HepG2 (cell line): ENCODE measurements around the gene ZNF302. TPM values are rescaled to one million over a fixed set of nuclear protein-coding genes. Genes with fewer than 3 reads are reported as not detected.

Experiments
- ATAC-seq: fragments of 200-7000 bp; cut with Tn5 transposase; 3 replicates; pipeline ENCODE4 v1.9.1; 2020; ENCODE audit warnings: mild to moderate bottlenecking, moderate library complexity
- Bru-seq: library from RNA; stranded (reverse); fragments of 400-500 nt; gene quantifications from one replicate; lab custom pipeline; 2021; lab: Mats Ljungman, UMichigan
- BruChase-seq, 2 experiments: library from RNA; stranded (reverse); fragments of 400-500 nt; gene quantifications; one replicate each; lab custom pipeline; 2021; lab: Mats Ljungman, UMichigan
- BruUV-seq: library from RNA; stranded (reverse); fragments of 400-500 nt; replicated peaks from 2 replicates; lab custom pipeline; 2021; lab: Mats Ljungman, UMichigan
- CTCF ChIA-PET: fragments of 300-600 bp; formaldehyde crosslinking; extraction: SDS; loops from one replicate; lab custom pipeline; 2021; ENCODE audit warnings: low total read pairs, inconsistent platforms, low intra/inter-chr PET ratio; lab: Yijun Ruan, JAX
- POLR2A ChIA-PET: fragments of 350-600 bp; sonication (Branson Sonifier 250); formaldehyde crosslinking; loops from one replicate; lab custom pipeline; 2020; ENCODE audit warnings: antibody characterized with exemption, inconsistent platforms; lab: Yijun Ruan, JAX
- DNase-seq: peaks from one replicate; pipeline ENCODE4 v3.0.0-alpha.2; 2015; ENCODE audit warnings: low spot score
- FAIRE-seq: peaks from 3 replicates; lab custom pipeline; 2011; peaks lifted over from hg19 to GRCh38; lab: Jason Lieb, UNC
- H2AFZ ChIP-seq: one replicate; pipeline ENCODE4 v1.6.1; 2011; ENCODE audit warnings: low read length, inconsistent platforms
- H3K27ac ChIP-seq: fragments of 300-600 bp; 3 replicates; pipeline ENCODE4 v1.8.0; 2011; ENCODE audit warnings: mixed run types, mild to moderate bottlenecking, mixed read lengths, low read length, inconsistent platforms; ENCODE audit not compliant: insufficient read depth; ENCODE audit errors: extremely low read length
- H3K27me3 ChIP-seq, 2 experiments: fragments of 200-600 bp in 1 of 2; 2 replicates in 1 of 2; 3 replicates in 1 of 2; pipeline versions ENCODE4 v1.6.0 to v1.8.0; 2011; ENCODE audit warnings: low read length in 2 of 2, mild to moderate bottlenecking in 2 of 2, moderate library complexity in 2 of 2, inconsistent platforms in 1 of 2; ENCODE audit not compliant: insufficient read depth in 2 of 2, control insufficient read depth in 1 of 2
- H3K36me3 ChIP-seq, 2 experiments: fragments of 200-600 bp in 1 of 2; replicated peaks in 1 of 2; 2 replicates in 1 of 2; 3 replicates in 1 of 2; pipeline versions ENCODE4 v1.5.1 to v1.8.0; 2011; ENCODE audit warnings: low read length in 2 of 2, inconsistent platforms in 1 of 2; ENCODE audit not compliant: insufficient read depth in 2 of 2, control insufficient read depth in 1 of 2
- H3K4me1 ChIP-seq: 2 replicates; pipeline ENCODE4 v1.5.1; 2012; ENCODE audit warnings: low read length, inconsistent platforms; ENCODE audit not compliant: insufficient read depth
- H3K4me2 ChIP-seq: 2 replicates; pipeline ENCODE4 v1.6.0; 2011; ENCODE audit warnings: low read depth, low read length, inconsistent platforms
- H3K4me3 ChIP-seq, 3 experiments: fragments of 200-600 bp in 1 of 3; sonication (generic), shearing (Covaris generic) in 1 of 3; replicated peaks in 1 of 3; 2 replicates each; pipeline ENCODE4 v1.5.1; 2011 to 2016; ENCODE audit warnings: low read length in 3 of 3, inconsistent platforms in 2 of 3, low read depth in 2 of 3, mild to moderate bottlenecking in 2 of 3, control low read depth in 1 of 3, mixed read lengths in 1 of 3; ENCODE audit not compliant: insufficient read depth in 1 of 3
- H3K79me2 ChIP-seq: one replicate; pipeline ENCODE4 v1.6.1; 2011; ENCODE audit warnings: low read length, inconsistent platforms; ENCODE audit not compliant: insufficient read depth
- H3K9ac ChIP-seq: 2 replicates; pipeline ENCODE4 v1.6.0; 2011; ENCODE audit warnings: mild to moderate bottlenecking, low read depth, low read length, inconsistent platforms; ENCODE audit not compliant: insufficient read depth
- H3K9me3 ChIP-seq: 2 replicates; pipeline ENCODE4 v1.5.1; 2012; ENCODE audit warnings: mild to moderate bottlenecking, low read length
- H4K20me1 ChIP-seq: 2 replicates; pipeline ENCODE4 v1.6.0; 2011; ENCODE audit warnings: inconsistent platforms, mild to moderate bottlenecking, low read length, moderate library complexity; ENCODE audit not compliant: insufficient read depth
- ATF7 ChIP-seq, 2 experiments: fragments of 450-650 bp in 1 of 2; sonication (generic) in 1 of 2; formaldehyde crosslinking in 1 of 2; IDR thresholded peaks; 2 replicates each; pipeline versions ENCODE4 v1.4.0 to v1.6.1; 2016 to 2020; ENCODE audit warnings: antibody characterized with exemption in 1 of 2, mild to moderate bottlenecking in 1 of 2, missing genetic modification reagents in 1 of 2
- HNRNPL ChIP-seq: fragments of 200-400 bp; formaldehyde crosslinking; IDR thresholded peaks from 2 replicates; pipeline ENCODE4 v1.6.1; 2017; ENCODE audit warnings: mild to moderate bottlenecking, low read depth, low read length
- SMAD3 ChIP-seq: sonication (generic); formaldehyde crosslinking; IDR thresholded peaks from 2 replicates; pipeline ENCODE4 v1.4.0; 2020; ENCODE audit warnings: missing genetic modification reagents
- ZFP37 ChIP-seq: sonication (generic); formaldehyde crosslinking; IDR thresholded peaks from 2 replicates; pipeline ENCODE4 v1.4.0; 2020; ENCODE audit warnings: missing genetic modification reagents, borderline replicate concordance
- ZIK1 ChIP-seq: sonication (generic); formaldehyde crosslinking; IDR thresholded peaks from 2 replicates; pipeline ENCODE4 v1.5.0; 2020; ENCODE audit warnings: mild to moderate bottlenecking, low read depth, missing genetic modification reagents, borderline replicate concordance
- ZNF251 ChIP-seq: sonication (generic); formaldehyde crosslinking; IDR thresholded peaks from 2 replicates; pipeline ENCODE4 v1.9.0; 2021; ENCODE audit warnings: mild to moderate bottlenecking, missing genetic modification reagents
- ZNF547 ChIP-seq: sonication (generic); formaldehyde crosslinking; IDR thresholded peaks from 2 replicates; pipeline ENCODE4 v1.5.1; 2020; ENCODE audit warnings: mild to moderate bottlenecking, missing genetic modification reagents
- ZNF75D ChIP-seq: sonication (generic); formaldehyde crosslinking; IDR thresholded peaks from 2 replicates; pipeline ENCODE4 v1.8.1; 2023; ENCODE audit warnings: missing genetic modification reagents, mild to moderate bottlenecking, borderline replicate concordance
- WGBS: methylation state at CpG from one replicate; pipeline ENCODE4 v1.1.6; 2017; ENCODE audit warnings: low lambda C conversion rate; 5-methylcytosine and 5-hydroxymethylcytosine counted together
- in situ Hi-C: cut with HindIII; loops from 2 replicates; pipeline ENCODE4 v1.10.0; 2017; ENCODE audit warnings: low pct_unique_long_range_greater_than_20kb; ENCODE audit not compliant: extremely low pct_ligation_motif_present
- intact Hi-C: fragments of 100-400 bp; cut with micrococcal nuclease; formaldehyde crosslinking; loops from one replicate; pipeline ENCODE4 v1.10.0; 2022; ENCODE audit not compliant: unreplicated experiment
- long read RNA-seq, 2 experiments: library from RNA in 1 of 2; library from polyadenylated mRNA in 1 of 2; stranded (forward) in 1 of 2; unstranded in 1 of 2; transcript quantifications; one replicate each; pipeline ENCODE4 v2.0.0, GENCODE V29; 2019 to 2022
- polyA minus RNA-seq, 3 experiments: library from RNA; depleted of rRNA, polyadenylated mRNA; stranded (reverse); fragments of >200 nt; gene quantifications; 2 replicates each; pipeline ENCODE4 v1.2.3, GENCODE V29; 2011; ENCODE audit warnings: low replicate concordance in 1 of 3
- polyA plus RNA-seq, 8 experiments: library from polyadenylated mRNA; depleted of rRNA in 3 of 8; stranded (reverse) in 7 of 8; unstranded in 1 of 8; fragments of >200 nt; fragmentation: Illumina TruSeq in 4 of 8; extraction: Trizol in 4 of 8; gene quantifications; 2 replicates each; pipeline versions ENCODE4 v1.2.1 to v1.2.3, GENCODE V29; 2011 to 2016; ENCODE audit warnings: low read depth in 4 of 8, missing spikeins in 1 of 8, mixed read lengths in 1 of 8; ENCODE audit not compliant: insufficient read depth in 1 of 8
- total RNA-seq, 5 experiments: library from RNA; depleted of rRNA; stranded (reverse); fragments of >200 nt; fragmentation: Illumina TruSeq; extraction: Trizol; gene quantifications; 2 replicates each; pipeline ENCODE4 v1.2.3, GENCODE V29; 2016; ENCODE audit warnings: low read depth in 1 of 5
- TF ChIP-seq, protein P1 (sequence below): sonication (generic); formaldehyde crosslinking; IDR thresholded peaks from 2 replicates; pipeline ENCODE4 v1.5.0; 2020; ENCODE audit warnings: mild to moderate bottlenecking, missing genetic modification reagents
- TF ChIP-seq, protein P2 (sequence below): sonication (generic); formaldehyde crosslinking; IDR thresholded peaks from 2 replicates; pipeline ENCODE4 v1.5.0; 2020; ENCODE audit warnings: missing genetic modification reagents
- TF ChIP-seq, protein P3 (sequence below): sonication (generic); formaldehyde crosslinking; conservative IDR thresholded peaks from 2 replicates; pipeline ENCODE4 v1.4.0; 2020; ENCODE audit warnings: missing genetic modification reagents
- TF ChIP-seq, protein P4 (sequence below): sonication (generic); formaldehyde crosslinking; IDR thresholded peaks from 2 replicates; pipeline ENCODE4 v1.5.1; 2020; ENCODE audit warnings: mild to moderate bottlenecking, missing genetic modification reagents, moderate library complexity

The ZNF302 gene
- total RNA-seq (2016; rRNA removed; fragmentation: Illumina TruSeq; extraction: Trizol), result not detected in 2 replicates
- not detected in 2 replicates for total RNA-seq (2016; cell fraction: cytosol; rRNA removed; fragmentation: Illumina TruSeq; extraction: Trizol; ENCODE audit: low read depth)
- not detected in 2 replicates for total RNA-seq (2016; cell fraction: insoluble cytoplasmic fraction; rRNA removed; fragmentation: Illumina TruSeq; extraction: Trizol)
- not detected in 2 replicates for total RNA-seq (2016; cell fraction: membrane; rRNA removed; fragmentation: Illumina TruSeq; extraction: Trizol)
- not detected in 2 replicates for total RNA-seq (2016; cell fraction: nucleus; rRNA removed; fragmentation: Illumina TruSeq; extraction: Trizol)
- polyA plus RNA-seq (2011; rRNA removed), result not detected in 2 replicates
- polyA plus RNA-seq (2011; cell fraction: cytosol; rRNA removed), result not detected in 2 replicates
- not detected in 2 replicates for polyA plus RNA-seq (2011; cell fraction: nucleus; rRNA removed)
- not detected in 2 replicates for polyA plus RNA-seq (2012)
- not detected in 2 replicates for polyA plus RNA-seq (2016; cell fraction: cytosol; fragmentation: Illumina TruSeq; extraction: Trizol; ENCODE audit: low read depth)
- polyA plus RNA-seq (2016; cell fraction: insoluble cytoplasmic fraction; fragmentation: Illumina TruSeq; extraction: Trizol; ENCODE audit: low read depth), result not detected in 2 replicates
- polyA plus RNA-seq (2016; cell fraction: membrane; fragmentation: Illumina TruSeq; extraction: Trizol; ENCODE audit: low read depth), result not detected in 2 replicates
- polyA plus RNA-seq (2016; cell fraction: nucleus; fragmentation: Illumina TruSeq; extraction: Trizol; ENCODE audit: insufficient read depth, low read depth), result not detected in 2 replicates
- 18.5 TPM in 1 of 2 replicates, not detected in the other for polyA minus RNA-seq (2011; rRNA and poly(A)+ RNA removed; ENCODE audit: low replicate concordance)
- not detected in 2 replicates for polyA minus RNA-seq (2011; cell fraction: cytosol; rRNA and poly(A)+ RNA removed)
- polyA minus RNA-seq (2011; cell fraction: nucleus; rRNA and poly(A)+ RNA removed), result not detected in 2 replicates
- percentile 15 among the genes with signal in this experiment for Bru-seq, nascent RNA
- BruChase-seq, experiment 1, labeled RNA remaining after a 6-hour chase, result percentile 24 among the genes with signal in this experiment
- percentile 20 among the genes with signal in this experiment for BruChase-seq, experiment 2, labeled RNA remaining after a 2-hour chase
- long read RNA-seq, experiment 1, result 0 reads
- long read RNA-seq, experiment 2, result 0 reads

DNA sequence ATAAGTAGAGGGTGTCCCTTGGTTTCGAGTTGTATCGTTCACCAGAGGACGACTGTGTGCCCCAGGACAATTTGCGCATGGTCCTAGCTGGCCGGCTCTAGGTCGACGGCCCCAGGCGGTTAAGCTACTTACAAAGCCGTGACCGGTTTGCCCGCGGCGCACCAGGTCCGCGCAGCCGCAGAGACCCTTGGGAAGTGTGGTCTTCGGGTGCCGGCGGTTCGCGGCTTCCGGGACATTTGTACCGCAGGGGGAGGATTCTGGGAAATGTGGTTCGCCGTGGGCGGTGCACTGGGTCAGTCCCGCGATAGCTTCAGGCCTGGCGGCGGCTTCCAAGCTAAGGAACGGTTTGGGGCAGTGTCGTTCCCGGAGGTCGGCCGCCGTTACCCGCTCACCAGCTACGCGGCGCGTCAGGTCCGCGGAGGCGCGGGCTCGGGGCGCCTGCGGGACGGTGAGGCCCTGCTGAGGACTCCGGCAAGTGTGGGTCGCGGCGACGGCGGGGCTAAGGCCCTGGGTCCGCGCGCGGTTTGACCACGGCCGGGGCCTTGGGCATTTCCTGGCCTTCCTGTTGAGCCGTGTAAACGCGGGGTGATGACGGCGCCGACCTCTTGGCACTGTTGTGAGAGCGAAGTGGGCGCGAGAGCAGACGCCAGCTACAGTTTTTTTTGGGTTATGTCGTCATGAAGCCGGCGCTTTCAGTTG lies at the start of gene ZNF302:
ZNF302 (plus strand) TSS at position 293 of the 699 bp plus-strand sequence. CDS start 1,127 bp downstream, outside the sequence.
- 92% methylated on average over 47 of the region's 74 CpGs for WGBS
- Histone ChIP-seq H3K4me2 (no peak within 1 kb of the TSS), H3K9me3 (0 out of 2 replicates have a peak, but pooled peaks cover 12% of the 10 kb centered on the region), H3K79me2 (no peaks in the 10 kb centered on the region), H3K4me3 (no peak within 1 kb of the TSS), H3K27me3 (no peaks in the 10 kb centered on the region), H3K4me1 (peaks cover 25% of the 10 kb centered on the region), H3K9ac (no peak within 1 kb of the TSS), H2AFZ (no peak within 1 kb of the TSS), H4K20me1 (no peaks in the 10 kb centered on the region), H3K27ac (no peak within 1 kb of the TSS), H3K36me3 (no peaks in the 10 kb centered on the region)
- intact Hi-C loops (no loop called here), in situ Hi-C loops (no loop called here)
- ChIA-PET POLR2A (no interaction called here), CTCF (no interaction called here)
- ATAC-seq (no peak), DNase-seq (no peak), FAIRE-seq (no peak)
- no TSS peak for BruUV-seq
- TF ChIP-seq ATF7 (IDR thresholded peaks at IDR 0.05), result no peak
- TF ChIP-seq ATF7 (CRISPR knock-in tag; IDR thresholded peaks at IDR 0.05), result no peak
- TF ChIP-seq, protein P1, sequence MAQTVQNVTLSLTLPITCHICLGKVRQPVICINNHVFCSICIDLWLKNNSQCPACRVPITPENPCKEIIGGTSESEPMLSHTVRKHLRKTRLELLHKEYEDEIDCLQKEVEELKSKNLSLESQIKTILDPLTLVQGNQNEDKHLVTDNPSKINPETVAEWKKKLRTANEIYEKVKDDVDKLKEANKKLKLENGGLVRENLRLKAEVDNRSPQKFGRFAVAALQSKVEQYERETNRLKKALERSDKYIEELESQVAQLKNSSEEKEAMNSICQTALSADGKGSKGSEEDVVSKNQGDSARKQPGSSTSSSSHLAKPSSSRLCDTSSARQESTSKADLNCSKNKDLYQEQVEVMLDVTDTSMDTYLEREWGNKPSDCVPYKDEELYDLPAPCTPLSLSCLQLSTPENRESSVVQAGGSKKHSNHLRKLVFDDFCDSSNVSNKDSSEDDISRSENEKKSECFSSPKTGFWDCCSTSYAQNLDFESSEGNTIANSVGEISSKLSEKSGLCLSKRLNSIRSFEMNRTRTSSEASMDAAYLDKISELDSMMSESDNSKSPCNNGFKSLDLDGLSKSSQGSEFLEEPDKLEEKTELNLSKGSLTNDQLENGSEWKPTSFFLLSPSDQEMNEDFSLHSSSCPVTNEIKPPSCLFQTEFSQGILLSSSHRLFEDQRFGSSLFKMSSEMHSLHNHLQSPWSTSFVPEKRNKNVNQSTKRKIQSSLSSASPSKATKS (CRISPR knock-in tag), result no peak
- no peak for TF ChIP-seq ZNF251 (CRISPR knock-in tag)
- TF ChIP-seq HNRNPL, result no peak
- no peak for TF ChIP-seq SMAD3 (CRISPR knock-in tag)
- TF ChIP-seq ZIK1 (CRISPR knock-in tag), result no peak
- TF ChIP-seq, protein P2, sequence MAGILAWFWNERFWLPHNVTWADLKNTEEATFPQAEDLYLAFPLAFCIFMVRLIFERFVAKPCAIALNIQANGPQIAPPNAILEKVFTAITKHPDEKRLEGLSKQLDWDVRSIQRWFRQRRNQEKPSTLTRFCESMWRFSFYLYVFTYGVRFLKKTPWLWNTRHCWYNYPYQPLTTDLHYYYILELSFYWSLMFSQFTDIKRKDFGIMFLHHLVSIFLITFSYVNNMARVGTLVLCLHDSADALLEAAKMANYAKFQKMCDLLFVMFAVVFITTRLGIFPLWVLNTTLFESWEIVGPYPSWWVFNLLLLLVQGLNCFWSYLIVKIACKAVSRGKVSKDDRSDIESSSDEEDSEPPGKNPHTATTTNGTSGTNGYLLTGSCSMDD, result no peak
- no peak for TF ChIP-seq ZNF75D
- no peak for TF ChIP-seq ZFP37
- TF ChIP-seq, protein P3, sequence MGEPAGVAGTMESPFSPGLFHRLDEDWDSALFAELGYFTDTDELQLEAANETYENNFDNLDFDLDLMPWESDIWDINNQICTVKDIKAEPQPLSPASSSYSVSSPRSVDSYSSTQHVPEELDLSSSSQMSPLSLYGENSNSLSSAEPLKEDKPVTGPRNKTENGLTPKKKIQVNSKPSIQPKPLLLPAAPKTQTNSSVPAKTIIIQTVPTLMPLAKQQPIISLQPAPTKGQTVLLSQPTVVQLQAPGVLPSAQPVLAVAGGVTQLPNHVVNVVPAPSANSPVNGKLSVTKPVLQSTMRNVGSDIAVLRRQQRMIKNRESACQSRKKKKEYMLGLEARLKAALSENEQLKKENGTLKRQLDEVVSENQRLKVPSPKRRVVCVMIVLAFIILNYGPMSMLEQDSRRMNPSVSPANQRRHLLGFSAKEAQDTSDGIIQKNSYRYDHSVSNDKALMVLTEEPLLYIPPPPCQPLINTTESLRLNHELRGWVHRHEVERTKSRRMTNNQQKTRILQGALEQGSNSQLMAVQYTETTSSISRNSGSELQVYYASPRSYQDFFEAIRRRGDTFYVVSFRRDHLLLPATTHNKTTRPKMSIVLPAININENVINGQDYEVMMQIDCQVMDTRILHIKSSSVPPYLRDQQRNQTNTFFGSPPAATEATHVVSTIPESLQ, result no peak
- no peak for TF ChIP-seq ZNF547 (CRISPR knock-in tag)
- TF ChIP-seq, protein P4, sequence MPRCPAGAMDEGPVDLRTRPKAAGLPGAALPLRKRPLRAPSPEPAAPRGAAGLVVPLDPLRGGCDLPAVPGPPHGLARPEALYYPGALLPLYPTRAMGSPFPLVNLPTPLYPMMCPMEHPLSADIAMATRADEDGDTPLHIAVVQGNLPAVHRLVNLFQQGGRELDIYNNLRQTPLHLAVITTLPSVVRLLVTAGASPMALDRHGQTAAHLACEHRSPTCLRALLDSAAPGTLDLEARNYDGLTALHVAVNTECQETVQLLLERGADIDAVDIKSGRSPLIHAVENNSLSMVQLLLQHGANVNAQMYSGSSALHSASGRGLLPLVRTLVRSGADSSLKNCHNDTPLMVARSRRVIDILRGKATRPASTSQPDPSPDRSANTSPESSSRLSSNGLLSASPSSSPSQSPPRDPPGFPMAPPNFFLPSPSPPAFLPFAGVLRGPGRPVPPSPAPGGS (CRISPR knock-in tag), result no peak
